H1 (cell line): Measurements from ENCODE around the gene SRXN1. TPM values are rescaled to one million over a fixed set of nuclear protein-coding genes. Genes with fewer than 3 reads are reported as not detected.

ENCODE experiments used
- RAD21 ChIP-seq, 2 experiments: IDR thresholded peaks in 1 of 2; conservative IDR thresholded peaks in 1 of 2; 2 replicates each; pipeline ENCODE4 v1.6.1; 2011; ENCODE audit warnings: low read depth in 2 of 2, low read length in 2 of 2, improper control_type of control experiment in 1 of 2, inconsistent platforms in 1 of 2, mild to moderate bottlenecking in 1 of 2, moderate library complexity in 1 of 2
- polyA plus RNA-seq, 7 experiments: library from polyadenylated mRNA; depleted of rRNA in 3 of 7; stranded (reverse) in 5 of 7; unstranded in 2 of 7; fragments of >200 nt in 5 of 7; fragments of 200-250 nt in 2 of 7; gene quantifications; 1 replicate in 5 of 7; 2 replicates in 1 of 7; 4 replicates in 1 of 7; pipeline versions ENCODE4 v1.2.1 to v1.2.3, GENCODE V29; 2011 to 2013; ENCODE audit warnings: missing spikeins in 2 of 7, mixed read lengths in 2 of 7
- total RNA-seq: library from RNA; stranded (reverse); fragmentation: NEBNext Ultra II Directional; extraction: Animal tissue kit (Norgen Biotek cat#: 25700); gene quantifications from 2 replicates; pipeline ENCODE4 v1.2.1, GENCODE V29; 2021

Gene SRXN1
- total and polyA plus RNA-seq, 2 of the 8 experiments (the other 6 are each of a cell fraction or from before 2014, with no cell fraction given) = 12.2 to 15.8 TPM

GRCh38 chr20:634148-634925 lies 18.7 kb downstream of the SRXN1 start (continued):
- no peak for TF ChIP-seq RAD21 (IDR thresholded peaks at IDR 0.05 in 1 of 2, conservative IDR thresholded peaks at IDR 0.05 in 1 of 2; ENCODE audit: low read depth in 2 of 2, low read length in 2 of 2)
